Central memory CD8-positive, alpha-beta T cell (primary cell): ENCODE results near the gene EXOC4.
"Not testable (repeated sequence)": the region's sequence is repeated elsewhere in the genome, so short reads cannot be mapped to it uniquely, and the experiment has no call there.

ENCODE experiments used
- ATAC-seq: fragments of 150-1000 bp; cut with Tn5 transposase; replicated peaks from 2 replicates; pipeline ENCODE4 v1.10.0; 2022; ENCODE audit warnings: mild to moderate bottlenecking, moderate FRiP score, moderate number of reproducible peaks; ENCODE audit not compliant: poor library complexity, severe bottlenecking; ENCODE audit errors: extremely low read depth
- DNase-seq, 2 donors: peaks; one replicate each; pipeline ENCODE4 v3.0.0; 2021; ENCODE audit warnings: low spot score in 2 of 2
- H3K27ac Mint-ChIP-seq: one replicate; pipeline ENCODE4 v1.8.0; 2022; ENCODE audit warnings: low read depth, mild to moderate bottlenecking, moderate library complexity, mixed read lengths
- H3K27me3 Mint-ChIP-seq: one replicate; pipeline ENCODE4 v1.8.0; 2022; ENCODE audit warnings: mixed read lengths
- H3K36me3 Mint-ChIP-seq: one replicate; pipeline ENCODE4 v1.8.0; 2022; ENCODE audit warnings: mild to moderate bottlenecking, moderate library complexity, mixed read lengths; ENCODE audit not compliant: insufficient read depth
- H3K4me1 Mint-ChIP-seq: one replicate; pipeline ENCODE4 v1.8.0; 2022; ENCODE audit warnings: mixed read lengths
- H3K4me3 Mint-ChIP-seq: one replicate; pipeline ENCODE4 v1.8.0; 2022; ENCODE audit warnings: mild to moderate bottlenecking, moderate library complexity, mixed read lengths
- H3K9me3 Mint-ChIP-seq: one replicate; pipeline ENCODE4 v1.8.0; 2022; ENCODE audit warnings: mixed read lengths

EXOC4 gene

DNA sequence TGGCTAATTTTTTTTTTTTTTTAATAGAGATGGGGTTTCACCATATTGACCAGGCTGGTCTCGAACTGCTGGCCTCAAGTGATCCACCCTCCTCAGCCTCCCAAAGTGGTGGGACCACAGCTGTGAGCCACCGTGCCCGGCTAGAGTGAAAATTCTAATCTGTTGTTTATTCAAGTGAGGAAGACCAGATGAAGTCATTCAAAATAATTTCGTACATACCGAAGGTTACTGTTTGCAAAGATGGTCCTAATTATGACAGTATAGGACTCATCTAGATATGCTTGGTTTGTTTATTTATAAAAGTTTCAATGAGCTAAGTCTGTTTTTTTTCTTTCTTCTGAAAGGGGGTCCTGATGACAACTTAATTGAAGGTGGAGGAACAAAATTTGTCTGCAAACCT lies 376.8 kb downstream of the EXOC4 start:
- no peaks in the 10 kb centered on the region for H3K9me3 Mint-ChIP-seq
- ATAC-seq: no peak
- no peak overlapping the region for H3K4me3 Mint-ChIP-seq
- H3K36me3 Mint-ChIP-seq: peaks cover 10% of the 10 kb centered on the region
- H3K27ac Mint-ChIP-seq: no peak overlapping the region
- DNase-seq: no peak
- no peaks in the 10 kb centered on the region for H3K4me1 Mint-ChIP-seq
- H3K27me3 Mint-ChIP-seq: no peaks in the 10 kb centered on the region

DNA sequence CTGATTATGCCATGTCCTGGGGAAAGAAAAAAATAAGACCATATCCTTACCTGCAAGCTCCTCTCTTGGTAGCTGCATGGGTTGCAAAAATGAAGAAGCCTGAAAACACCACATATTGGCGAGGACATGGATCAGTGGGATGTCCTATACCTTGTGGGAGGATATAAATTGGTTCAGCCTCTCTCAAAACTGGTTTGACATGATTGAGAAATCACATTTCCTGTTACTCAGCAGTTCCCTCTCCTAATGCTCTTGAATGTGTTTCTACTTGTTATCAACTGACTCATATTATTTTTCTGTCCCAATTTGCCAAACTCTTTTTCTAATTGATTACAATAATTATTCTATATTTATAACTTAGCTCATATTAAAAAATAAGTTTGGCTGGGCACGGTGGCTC lies 380.2 kb downstream of the EXOC4 start:
- Mint-ChIP-seq H3K9me3 (no peaks in the 10 kb centered on the region), H3K36me3 (peaks cover 8% of the 10 kb centered on the region), H3K4me3 (no peak overlapping the region), H3K27ac (no peak overlapping the region), H3K27me3 (no peaks in the 10 kb centered on the region), H3K4me1 (no peaks in the 10 kb centered on the region)
- ATAC-seq (no peak), DNase-seq (no peak)

DNA sequence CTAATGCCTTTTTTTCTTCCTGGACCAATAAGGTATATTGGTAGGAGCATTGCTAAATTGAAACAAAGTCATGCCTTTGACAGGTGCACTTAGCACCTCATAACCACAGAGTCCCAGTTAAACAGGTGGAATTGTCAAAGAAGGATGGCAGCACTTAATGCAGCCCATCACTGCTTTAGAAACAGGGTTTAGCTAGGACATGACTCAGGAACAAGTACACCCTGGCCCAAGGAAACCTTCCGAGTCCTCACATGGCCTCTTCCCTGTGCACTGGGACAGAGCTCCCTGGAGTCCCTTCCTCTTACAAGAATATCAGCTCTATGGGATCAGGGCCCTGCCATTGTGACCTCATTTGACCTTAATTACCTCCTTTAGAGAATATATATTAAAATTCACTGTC lies 382.7 kb downstream of the EXOC4 start:
- Mint-ChIP-seq H3K9me3 (no peaks in the 10 kb centered on the region), H3K4me1 (no peaks in the 10 kb centered on the region)

DNA sequence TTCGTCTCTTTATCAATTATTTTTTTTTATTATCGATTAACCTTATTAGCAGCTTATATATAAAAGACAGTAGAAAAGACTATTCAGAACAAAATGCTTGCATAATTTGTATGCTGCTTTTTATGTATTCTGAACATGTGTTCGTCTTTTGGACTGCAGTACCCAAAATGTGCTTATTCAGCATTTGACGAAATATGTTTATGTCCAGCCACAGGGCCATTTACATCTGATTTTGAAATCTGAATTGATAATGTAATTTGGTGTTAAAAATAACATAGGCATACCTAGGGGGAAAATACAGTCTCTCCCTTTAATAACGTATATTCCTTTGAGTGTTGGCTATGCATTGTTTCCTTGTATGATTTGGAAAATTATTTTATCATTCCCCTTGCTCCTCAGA lies 386.0 kb downstream of the EXOC4 start:
- Mint-ChIP-seq H3K9me3 (no peaks in the 10 kb centered on the region), H3K36me3 (peaks cover 5% of the 10 kb centered on the region), H3K27ac (no peak overlapping the region), H3K4me3 (no peak overlapping the region), H3K4me1 (no peaks in the 10 kb centered on the region), H3K27me3 (no peaks in the 10 kb centered on the region)
- ATAC-seq (no peak), DNase-seq (no peak)

More for the DNA sequence above, 382.7 kb downstream of the EXOC4 start:
- no peak overlapping the region for H3K4me3 Mint-ChIP-seq
- ATAC-seq (no peak), DNase-seq (no peak)
- no peaks in the 10 kb centered on the region for H3K36me3 Mint-ChIP-seq
- no peaks in the 10 kb centered on the region for H3K27me3 Mint-ChIP-seq
- H3K27ac Mint-ChIP-seq: no peak overlapping the region

DNA sequence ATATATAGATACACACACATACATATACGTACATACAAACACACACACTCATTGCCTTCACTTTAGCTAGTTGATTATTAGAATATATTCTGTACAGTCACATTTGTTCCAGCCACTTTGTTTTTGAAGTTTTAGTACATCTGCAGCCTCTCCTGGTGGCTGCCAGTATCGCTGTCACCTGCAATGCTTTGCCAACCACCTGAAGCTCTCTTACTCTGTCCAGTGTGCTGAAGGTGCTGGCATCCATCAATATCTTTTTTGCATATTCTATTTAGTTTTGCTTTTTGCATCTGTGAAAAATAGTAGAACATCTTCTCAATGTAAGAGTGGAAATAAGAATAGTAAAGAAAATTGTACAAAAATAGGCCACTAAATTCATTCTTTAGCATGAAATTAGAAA lies 388.6 kb downstream of the EXOC4 start:
- no peaks in the 10 kb centered on the region for H3K27me3 Mint-ChIP-seq
- no peak overlapping the region for H3K4me3 Mint-ChIP-seq
- H3K27ac Mint-ChIP-seq: no peak overlapping the region
- no peak for ATAC-seq
- H3K36me3 Mint-ChIP-seq: peaks cover 5% of the 10 kb centered on the region
- no peaks in the 10 kb centered on the region for H3K9me3 Mint-ChIP-seq
- H3K4me1 Mint-ChIP-seq: peaks cover 10% of the 10 kb centered on the region
- DNase-seq: no peak

DNA sequence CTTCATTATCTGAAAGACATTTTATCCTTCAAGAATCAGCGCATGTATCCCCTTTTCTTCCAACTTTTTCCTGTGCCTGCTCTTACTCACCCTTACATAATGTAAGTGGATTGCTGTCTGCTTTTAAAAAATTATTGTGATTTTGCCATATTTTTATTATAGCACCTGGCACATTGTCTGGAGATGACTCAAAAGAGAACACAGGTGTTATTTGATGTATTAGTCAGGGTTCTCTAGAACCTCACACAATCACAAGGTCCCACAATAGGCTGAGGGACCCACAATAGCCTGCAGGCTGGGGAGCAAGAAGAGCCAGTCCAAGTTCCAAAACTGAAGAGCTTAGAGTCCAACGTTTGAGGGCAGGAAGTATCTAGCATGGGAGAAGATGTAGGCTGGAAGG lies 390.0 kb downstream of the EXOC4 start:
- peaks cover 10% of the 10 kb centered on the region for H3K4me1 Mint-ChIP-seq
- H3K9me3 Mint-ChIP-seq: no peaks in the 10 kb centered on the region
- no peak overlapping the region for H3K4me3 Mint-ChIP-seq
- H3K27me3 Mint-ChIP-seq: no peaks in the 10 kb centered on the region
- DNase-seq (no peak), ATAC-seq (no peak)
- H3K36me3 Mint-ChIP-seq: peaks cover 5% of the 10 kb centered on the region
- no peak overlapping the region for H3K27ac Mint-ChIP-seq

DNA sequence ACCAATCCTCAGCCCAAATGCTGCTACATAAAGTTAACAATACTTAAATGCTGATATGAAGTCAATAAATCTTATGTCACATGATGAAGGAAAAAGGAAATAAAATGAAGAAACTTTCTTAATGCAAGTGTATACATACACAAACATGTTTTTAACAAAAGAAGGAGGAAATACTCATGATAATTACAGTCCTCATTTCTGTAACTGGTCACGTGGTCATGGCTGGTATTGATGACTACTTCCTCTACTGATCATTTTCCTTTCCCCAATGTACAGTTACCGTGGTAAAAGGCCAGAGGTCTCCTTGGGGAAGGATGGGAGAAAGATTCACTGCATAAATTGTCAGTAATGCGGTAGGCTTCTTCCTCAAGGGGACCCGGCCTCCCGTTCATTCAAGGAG lies 390.8 kb downstream of the EXOC4 start:
- not testable (repeated sequence) for DNase-seq, H3K27me3 Mint-ChIP-seq, H3K9me3 Mint-ChIP-seq

DNA sequence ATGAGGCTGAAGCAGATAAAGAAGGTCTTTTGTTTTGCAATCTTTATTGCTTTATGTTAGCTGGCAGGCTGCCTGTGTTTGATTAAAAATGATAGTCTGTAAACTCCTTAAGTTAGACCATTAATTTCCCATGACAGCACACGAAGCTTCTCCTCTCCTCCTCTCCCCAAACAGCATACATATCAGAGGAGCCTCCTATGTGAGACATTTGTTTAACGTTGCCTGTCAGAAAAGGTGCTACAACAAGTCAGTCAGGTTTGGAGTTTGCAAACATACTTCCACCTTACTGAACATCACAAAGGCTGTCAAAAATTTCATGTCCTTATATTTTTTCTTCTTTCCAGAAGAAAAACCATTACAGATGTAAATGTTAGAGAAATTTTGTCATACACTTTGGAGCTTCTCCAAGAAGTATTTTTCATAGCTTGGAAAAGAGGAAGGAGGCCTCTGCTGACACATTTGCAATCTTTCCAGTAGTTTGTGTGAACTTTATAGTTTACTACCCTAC lies 393.1 kb downstream of the EXOC4 start:
- DNase-seq (no peak), ATAC-seq (no peak)
- Mint-ChIP-seq H3K9me3 (no peaks in the 10 kb centered on the region), H3K4me1 (peaks cover 10% of the 10 kb centered on the region), H3K27me3 (no peaks in the 10 kb centered on the region), H3K4me3 (no peak overlapping the region), H3K36me3 (peaks cover 5% of the 10 kb centered on the region), H3K27ac (no peak overlapping the region)

More for the DNA sequence above, 390.8 kb downstream of the EXOC4 start:
- not testable (repeated sequence) for H3K27ac Mint-ChIP-seq, ATAC-seq, H3K36me3 Mint-ChIP-seq, H3K4me3 Mint-ChIP-seq
- H3K4me1 Mint-ChIP-seq: peaks cover 10% of the 10 kb centered on the region

DNA sequence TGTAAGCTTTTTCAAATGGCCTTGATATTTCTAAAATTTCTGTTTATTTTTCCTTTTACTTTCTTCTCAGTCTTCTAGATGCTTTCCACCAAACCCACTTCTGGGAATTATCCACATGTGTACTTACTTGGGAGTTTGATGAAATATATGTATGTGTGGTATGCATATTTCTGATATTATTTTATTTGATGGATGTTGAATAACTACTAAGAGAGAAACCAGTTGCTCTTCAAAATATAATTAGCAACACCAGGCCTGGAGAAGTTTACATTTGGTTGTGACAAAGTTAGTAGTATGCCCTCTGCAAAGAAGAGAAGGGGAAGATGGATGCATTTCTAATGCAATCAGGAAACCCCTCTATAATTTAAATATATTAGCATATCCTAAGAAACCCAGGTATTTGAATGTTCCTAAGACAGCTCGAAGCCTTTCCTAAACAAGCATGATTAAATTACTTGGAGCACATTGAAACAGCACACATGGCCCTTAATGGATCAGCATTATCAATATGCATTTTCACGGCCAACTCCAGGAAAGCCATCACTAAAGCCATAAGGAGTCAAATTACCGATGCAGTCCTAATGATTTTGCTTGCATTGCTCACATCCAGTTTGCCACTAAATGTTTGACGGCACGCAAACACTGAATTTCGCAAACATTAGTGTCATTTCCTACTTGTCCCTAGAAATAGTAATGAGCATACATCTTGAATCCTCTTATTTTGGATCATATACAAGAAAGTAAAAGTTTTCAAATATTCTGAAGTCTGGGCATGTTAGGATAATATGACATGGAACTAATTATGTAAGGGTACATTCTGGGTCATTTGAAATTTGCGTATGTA lies 393.8 kb downstream of the EXOC4 start:
- Mint-ChIP-seq H3K27me3 (no peaks in the 10 kb centered on the region), H3K36me3 (peaks cover 3% of the 10 kb centered on the region), H3K27ac (no peak overlapping the region), H3K9me3 (no peaks in the 10 kb centered on the region), H3K4me1 (peaks cover 10% of the 10 kb centered on the region), H3K4me3 (no peak overlapping the region)
- no peak for DNase-seq
- ATAC-seq: no peak

DNA sequence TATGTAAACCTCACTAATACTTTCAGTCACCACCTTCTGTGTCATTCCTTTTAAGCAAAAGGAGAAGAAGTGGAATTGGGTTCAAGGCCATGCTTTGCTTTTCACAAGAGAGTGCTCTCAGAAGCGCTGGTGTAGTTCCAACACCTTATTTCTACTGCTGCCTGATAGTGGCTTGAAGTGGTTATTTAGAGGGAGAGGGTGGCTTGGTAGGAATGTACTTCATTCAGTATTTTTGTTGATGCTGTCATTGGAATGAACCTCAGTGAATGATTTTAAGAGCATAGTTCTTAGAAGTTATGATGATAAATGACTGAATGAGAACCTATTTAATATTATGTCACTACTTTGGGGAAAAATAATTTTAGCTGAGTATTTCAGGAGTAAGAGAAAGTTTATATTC lies 396.7 kb downstream of the EXOC4 start:
- Mint-ChIP-seq H3K4me1 (peaks cover 10% of the 10 kb centered on the region), H3K36me3 (no peaks in the 10 kb centered on the region), H3K27me3 (no peaks in the 10 kb centered on the region), H3K9me3 (no peaks in the 10 kb centered on the region), H3K4me3 (no peak overlapping the region), H3K27ac (no peak overlapping the region)
- ATAC-seq: no peak
- no peak for DNase-seq

DNA sequence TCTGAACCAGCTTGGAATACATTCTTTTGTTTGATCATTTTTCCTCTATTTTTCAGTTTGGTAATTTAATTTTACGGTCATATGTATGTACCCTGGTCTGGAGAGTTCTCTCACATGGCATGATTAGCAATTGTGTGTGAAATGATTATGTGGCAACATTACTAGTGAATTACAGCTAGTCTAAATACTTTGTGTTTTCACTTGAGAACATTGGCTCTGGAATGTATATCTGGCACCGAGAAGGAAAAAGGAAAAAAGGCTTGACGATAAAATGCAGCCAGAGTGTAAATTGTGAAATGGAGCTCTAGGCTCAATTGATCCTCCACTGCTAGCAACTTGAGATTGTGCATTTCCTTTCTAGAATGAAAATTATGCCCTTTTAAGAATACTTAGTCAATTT lies 397.2 kb downstream of the EXOC4 start:
- H3K9me3 Mint-ChIP-seq: no peaks in the 10 kb centered on the region
- H3K36me3 Mint-ChIP-seq: no peaks in the 10 kb centered on the region
- H3K27me3 Mint-ChIP-seq: no peaks in the 10 kb centered on the region
- DNase-seq (no peak), ATAC-seq (no peak)
- peaks cover 5% of the 10 kb centered on the region for H3K4me1 Mint-ChIP-seq
- no peak overlapping the region for H3K4me3 Mint-ChIP-seq
- H3K27ac Mint-ChIP-seq: no peak overlapping the region

DNA sequence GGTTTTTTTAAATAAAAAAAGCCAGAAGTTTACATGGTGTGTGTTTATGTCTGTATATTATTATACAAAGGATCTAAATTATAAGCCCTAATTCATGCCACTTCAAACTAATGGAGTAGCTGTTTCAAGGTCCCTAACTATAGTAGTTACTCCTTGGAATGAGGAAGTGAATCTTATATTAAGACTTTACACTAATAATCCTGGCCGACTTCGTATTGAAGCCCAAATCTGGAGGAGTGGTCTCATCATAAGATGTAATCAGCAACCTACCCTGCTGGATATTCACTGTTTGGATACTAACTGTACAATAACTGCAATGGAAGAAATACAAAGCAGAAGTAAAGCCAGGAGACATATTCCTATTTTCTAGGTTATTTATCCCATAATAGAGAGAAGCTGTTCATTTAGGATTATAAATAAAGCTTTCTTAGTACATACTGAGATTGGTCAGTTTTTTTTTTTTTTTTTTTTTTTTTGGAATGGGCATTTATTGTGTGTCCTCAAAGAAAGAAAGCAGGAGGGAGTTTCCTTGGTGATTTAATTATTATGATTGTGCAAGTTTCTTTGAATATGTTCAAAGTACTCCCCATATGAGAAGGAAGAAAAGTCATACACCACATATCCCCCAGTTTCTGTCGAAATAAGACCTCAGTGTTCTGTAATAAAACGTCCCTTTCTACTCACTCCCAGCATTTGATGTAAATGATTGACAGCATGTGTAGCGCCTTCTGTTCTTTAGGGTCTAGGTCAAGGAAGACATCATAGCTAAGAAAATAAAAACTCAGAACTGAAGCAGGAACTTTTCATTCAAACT lies 397.8 kb downstream of the EXOC4 start:
- no peaks in the 10 kb centered on the region for H3K36me3 Mint-ChIP-seq
- DNase-seq (no peak), ATAC-seq (no peak)
- no peaks in the 10 kb centered on the region for H3K27me3 Mint-ChIP-seq
- H3K9me3 Mint-ChIP-seq: no peaks in the 10 kb centered on the region
- no peak overlapping the region for H3K27ac Mint-ChIP-seq
- H3K4me3 Mint-ChIP-seq: no peak overlapping the region
- no peaks in the 10 kb centered on the region for H3K4me1 Mint-ChIP-seq

DNA sequence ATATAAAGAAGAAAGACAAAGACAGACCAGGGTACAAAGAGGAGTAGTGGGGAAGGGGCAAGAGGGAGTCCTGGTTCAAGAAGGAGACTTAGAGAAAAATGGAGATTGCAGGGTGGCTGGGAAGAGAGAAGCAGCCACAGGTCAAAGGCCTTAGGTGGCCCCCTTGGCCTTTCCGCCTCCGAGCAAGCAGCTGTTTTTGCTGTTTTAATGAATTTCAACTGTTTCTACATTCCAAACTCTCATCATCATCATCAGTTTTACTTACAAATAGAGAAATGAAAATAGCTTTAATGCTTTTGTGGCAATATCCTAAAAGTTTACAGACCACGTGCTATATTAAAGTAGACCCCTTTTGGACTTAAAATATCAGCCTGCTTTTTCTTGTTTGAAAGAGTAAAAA lies 399.7 kb downstream of the EXOC4 start:
- Mint-ChIP-seq H3K4me1 (no peaks in the 10 kb centered on the region), H3K36me3 (no peaks in the 10 kb centered on the region), H3K27ac (no peak overlapping the region), H3K27me3 (no peaks in the 10 kb centered on the region), H3K9me3 (no peaks in the 10 kb centered on the region), H3K4me3 (no peak overlapping the region)
- no peak for ATAC-seq
- DNase-seq: no peak
